Esophagus (tissue), 2 donors: ENCODE results near the gene SNTA1. TPM values are rescaled to one million over a fixed set of nuclear protein-coding genes. Genes with fewer than 3 reads are reported as not detected.
A peak's percentile ranks its signal among the peaks of the same experiment; 100 is the strongest.
"Not testable (repeated sequence)": the region's sequence is repeated elsewhere in the genome, so short reads cannot be mapped to it uniquely, and the experiment has no call there.

Experiments used
- H3K27ac ChIP-seq, 2 donors: one replicate each; pipeline ENCODE4 v1.5.1; 2013; ENCODE audit warnings: low read depth in 2 of 2, mild to moderate bottlenecking in 2 of 2, inconsistent platforms in 1 of 2, low read length in 1 of 2, moderate library complexity in 1 of 2
- H3K27me3 ChIP-seq, 2 donors: one replicate each; pipeline ENCODE4 v1.6.1; 2013; ENCODE audit warnings: low read length in 2 of 2, control low read depth in 1 of 2, mild to moderate bottlenecking in 1 of 2; ENCODE audit not compliant: insufficient read depth in 2 of 2, control insufficient read depth in 1 of 2
- H3K36me3 ChIP-seq, 2 donors: one replicate each; pipeline ENCODE4 v1.6.1; 2013; ENCODE audit warnings: low read length in 1 of 2; ENCODE audit not compliant: control insufficient read depth in 2 of 2, insufficient read depth in 2 of 2
- H3K4me1 ChIP-seq, 2 donors: one replicate each; pipeline ENCODE4 v1.6.1; 2013; ENCODE audit warnings: low read length in 1 of 2; ENCODE audit not compliant: control insufficient read depth in 2 of 2, insufficient read depth in 2 of 2
- H3K4me3 ChIP-seq, 2 donors: one replicate each; pipeline ENCODE4 v1.5.1; 2013; ENCODE audit warnings: low read length in 2 of 2, mild to moderate bottlenecking in 2 of 2, low read depth in 1 of 2, moderate library complexity in 1 of 2
- H3K9me3 ChIP-seq, 2 donors: one replicate each; pipeline ENCODE4 v1.6.1; 2013; ENCODE audit warnings: mild to moderate bottlenecking in 2 of 2, low read depth in 1 of 2, low read length in 1 of 2, moderate library complexity in 1 of 2; ENCODE audit not compliant: control insufficient read depth in 2 of 2, insufficient read depth in 1 of 2
- WGBS, 2 donors: extraction: QIAGEN DNeasy Blood & Tissue Kit; methylation state at CpG; one replicate each; pipeline ENCODE4 v1.1.7; 2013; 5-methylcytosine and 5-hydroxymethylcytosine counted together
- polyA plus RNA-seq, 2 donors: library from polyadenylated mRNA; stranded (reverse); fragments of 200-250 nt; gene quantifications; one replicate each; pipeline ENCODE4 v1.2.3, GENCODE V29; 2013
- donor health status: healthy with polysubstance abuse.
- donor health status: Bipolar disorder and iron deficiency.

Gene SNTA1
- 10 to 100 TPM in 1 of 2 donors, 1 to 10 TPM in 1; 6.1 to 10.9 TPM for polyA plus RNA-seq

GRCh38 chr20:33443512-33444239 is at the start of gene SNTA1:
SNTA1 (minus strand) TSS chr20:33443763; CDS start chr20:33443620, 143 bp downstream.
- peaks cover 0 to 2% of the 10 kb centered on the region in 2 donors for H3K9me3 ChIP-seq
- H3K27me3 ChIP-seq = no peaks in the 10 kb centered on the region
- peak within 1 kb of the TSS; percentile 69 to 83 for H3K4me3 ChIP-seq
- H3K4me1 ChIP-seq = peaks cover 2 to 7% of the 10 kb centered on the region in 2 donors
- peak within 1 kb of the TSS; percentile 85 to 92 for H3K27ac ChIP-seq
- H3K36me3 ChIP-seq = no peaks in the 10 kb centered on the region
- WGBS, 2 donors = 0 to 1% methylated on average over 47 to 75 of the region's 75 CpGs

DNA sequence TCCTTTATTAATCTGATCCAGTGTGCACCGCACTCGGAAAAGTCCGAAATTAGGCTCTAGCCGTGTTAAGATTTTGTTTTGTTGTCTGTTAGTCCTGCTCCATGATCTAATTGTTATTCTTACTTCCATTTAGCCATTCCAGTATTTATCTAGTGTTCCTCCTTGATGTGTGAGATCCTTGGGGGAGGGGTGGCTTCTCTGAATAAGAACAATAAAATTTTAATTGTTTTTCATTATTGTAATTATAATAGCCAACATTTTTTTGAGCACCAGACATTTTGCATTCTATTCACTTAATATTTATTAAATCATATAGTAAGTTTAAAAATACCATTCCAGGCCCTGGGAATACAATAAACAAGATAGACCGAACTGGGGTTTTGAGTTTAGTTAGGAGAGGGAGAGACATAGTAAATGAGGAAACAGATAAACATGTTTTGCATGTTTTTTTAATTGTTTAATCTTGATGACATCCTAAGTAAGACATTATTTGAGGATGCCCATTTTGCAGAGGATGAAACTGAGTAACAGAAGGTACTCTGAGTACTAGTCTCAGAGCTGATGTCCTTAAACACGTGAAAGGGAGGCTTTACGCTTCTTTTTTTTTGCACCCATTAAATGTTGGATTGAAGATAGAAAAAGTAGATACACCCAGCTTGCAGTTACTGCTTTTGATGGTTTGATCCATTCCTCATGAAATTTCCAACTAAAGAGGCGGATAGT is 47.5 kb upstream of the SNTA1 start:
- Histone ChIP-seq H3K27ac (peak overlapping the region in 1 of 2 donors; percentile 97), H3K9me3 (no peaks in the 10 kb centered on the region), H3K36me3 (no peaks in the 10 kb centered on the region), H3K27me3 (no peaks in the 10 kb centered on the region), H3K4me1 (no peaks in the 10 kb centered on the region), H3K4me3 (peak overlapping the region; percentile 72 to 81)
- 39 to 43% methylated on average over 8 of the region's 8 CpGs for WGBS, 2 donors

DNA sequence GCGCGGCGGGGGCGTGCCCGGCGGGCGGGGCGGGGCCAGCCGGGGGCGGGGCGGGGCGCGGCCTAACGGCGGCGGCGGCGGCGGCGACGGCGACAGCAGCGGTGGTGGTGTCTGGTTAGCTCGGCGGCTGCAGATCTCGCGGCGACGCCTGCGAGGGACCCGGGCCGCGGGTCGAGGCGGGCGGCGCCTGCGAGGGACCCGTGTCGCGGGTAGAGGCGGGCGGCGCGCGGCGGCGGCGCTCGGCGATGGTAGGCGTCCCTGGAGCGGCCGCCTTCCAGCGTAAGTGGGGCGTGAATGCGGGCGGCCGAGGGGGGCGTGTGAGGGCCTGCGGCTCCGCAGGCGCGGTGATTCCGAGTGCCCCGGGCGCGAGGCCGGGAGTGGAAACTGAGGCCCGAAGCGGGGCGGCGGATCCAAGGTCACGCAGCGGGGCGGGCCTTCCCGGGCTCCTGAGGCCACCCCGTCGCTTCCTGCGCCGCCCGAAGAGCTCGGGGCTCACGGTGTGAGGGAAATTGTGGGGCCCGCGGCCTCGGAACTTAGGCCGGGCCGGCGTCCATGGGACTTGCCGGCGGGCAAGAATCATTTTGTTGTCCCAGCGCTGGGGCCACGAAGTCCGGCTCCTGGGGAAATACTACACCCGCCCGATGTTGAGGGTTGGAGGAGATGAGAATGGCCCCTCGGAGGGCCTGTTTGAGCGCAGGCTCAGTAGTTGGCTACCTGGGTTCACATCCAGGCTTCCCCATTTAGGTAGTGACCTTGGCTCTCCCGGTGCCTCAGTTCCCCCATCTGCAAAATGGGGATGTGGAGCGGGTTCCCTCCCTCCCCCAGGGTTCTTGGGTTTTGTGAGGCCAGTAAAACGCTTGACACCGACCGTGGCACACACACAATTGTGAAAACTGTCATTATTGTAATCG is 46.7 kb upstream of the SNTA1 start, which contains the start of gene CBFA2T2:
TSS of gene CBFA2T2 (plus strand) at position 74 of the 911 bp plus-strand sequence. CDS start at position 246, 172 bp downstream.
- Histone ChIP-seq H3K27me3 (no peaks in the 10 kb centered on the region), H3K27ac (peak within 1 kb of the TSS; percentile 95 to 97), H3K4me3 (peak within 1 kb of the TSS; percentile 72 to 81), H3K36me3 (no peaks in the 10 kb centered on the region), H3K4me1 (no peaks in the 10 kb centered on the region), H3K9me3 (no peaks in the 10 kb centered on the region)
- WGBS, 2 donors = 1% methylated on average over 80 to 105 of the region's 105 CpGs

- H3K9me3 ChIP-seq = no peaks in the 10 kb centered on the region
- no peaks in the 10 kb centered on the region for H3K27me3 ChIP-seq
- peak overlapping the region; percentile 47 to 72 for H3K4me3 ChIP-seq
- H3K27ac ChIP-seq = peak overlapping the region; percentile 94 to 95
- 2 to 3% methylated on average over 31 to 36 of the region's 36 CpGs for WGBS, 2 donors
- H3K36me3 ChIP-seq = no peaks in the 10 kb centered on the region
- no peaks in the 10 kb centered on the region for H3K4me1 ChIP-seq
These were observed 46.0 kb upstream of the SNTA1 start for GRCh38 chr20:33489495-33490022.

- H3K27ac ChIP-seq = peak overlapping the region in 1 of 2 donors; percentile 89
These were observed 45.3 kb upstream of the SNTA1 start for GRCh38 chr20:33488661-33489494.

DNA sequence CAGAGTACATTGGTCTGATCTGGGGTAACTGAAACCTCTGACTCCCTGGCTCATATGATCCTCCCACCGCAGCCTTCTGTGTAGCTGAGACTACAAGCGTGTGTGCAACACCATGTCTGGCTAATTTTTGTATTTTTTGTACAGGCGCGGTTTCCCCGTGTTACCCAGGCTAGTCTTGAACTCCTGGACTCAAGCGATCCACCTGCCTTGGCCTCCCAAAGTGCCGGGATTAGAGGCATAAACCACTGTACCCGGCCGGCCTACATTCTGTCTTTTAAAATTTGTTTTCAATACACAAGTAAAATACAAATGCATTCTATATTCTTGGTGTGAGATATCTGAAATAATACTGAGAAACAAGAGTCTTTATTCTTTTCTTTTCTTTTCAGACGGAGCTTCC is 44.6 kb upstream of the SNTA1 start:
- no peaks in the 10 kb centered on the region for H3K4me1 ChIP-seq
- H3K27me3 ChIP-seq = no peaks in the 10 kb centered on the region
- no peaks in the 10 kb centered on the region for H3K36me3 ChIP-seq
- WGBS, 2 donors = 95 to 96% methylated on average over 10 of the region's 10 CpGs
- H3K4me3 ChIP-seq = no peak overlapping the region
- H3K9me3 ChIP-seq = no peaks in the 10 kb centered on the region
- no peak overlapping the region for H3K27ac ChIP-seq

More at GRCh38 chr20:33488661-33489494, 45.3 kb upstream of the SNTA1 start:
- 94 to 95% methylated on average over 32 of the region's 32 CpGs for WGBS, 2 donors
- H3K4me3 ChIP-seq, H3K9me3 ChIP-seq, H3K27me3 ChIP-seq, H3K36me3 ChIP-seq, H3K4me1 ChIP-seq: not testable (repeated sequence)

- H3K4me3 ChIP-seq, H3K27ac ChIP-seq, H3K27me3 ChIP-seq, H3K36me3 ChIP-seq, H3K9me3 ChIP-seq, H3K4me1 ChIP-seq: not testable (repeated sequence)
- 93 to 96% methylated on average over 5 of the region's 5 CpGs for WGBS, 2 donors
These were observed 39.6 kb upstream of the SNTA1 start for GRCh38 chr20:33483186-33483585.

DNA sequence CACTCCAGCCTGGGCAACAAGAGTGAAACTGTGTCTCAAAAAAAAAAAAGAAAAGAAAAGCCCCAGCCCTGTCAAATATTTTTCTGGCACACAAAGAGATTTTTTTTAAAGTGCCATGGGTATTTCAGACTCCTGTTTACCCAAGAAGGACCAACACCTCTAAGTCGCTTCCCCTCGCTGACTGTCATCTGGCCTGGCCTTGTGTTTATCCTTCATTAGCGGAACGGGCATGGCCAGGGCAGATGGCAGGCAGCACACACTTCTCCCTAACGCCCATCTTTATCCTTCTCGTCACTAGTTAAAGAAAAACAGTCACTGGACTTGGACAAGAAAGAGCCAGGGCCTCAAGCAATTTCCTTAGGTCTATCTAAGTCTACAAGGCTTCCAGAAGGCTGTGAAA is 39.0 kb upstream of the SNTA1 start:
- 80% methylated on average over 6 of the region's 6 CpGs for WGBS, 2 donors
- Histone ChIP-seq H3K4me3 (no peak overlapping the region), H3K9me3 (no peaks in the 10 kb centered on the region), H3K4me1 (no peaks in the 10 kb centered on the region), H3K36me3 (no peaks in the 10 kb centered on the region), H3K27ac (no peak overlapping the region), H3K27me3 (no peaks in the 10 kb centered on the region)
